GM04503 (cell line): ENCODE results near the gene CFAP47.
"Not testable (repeated sequence)": the region's sequence is repeated elsewhere in the genome, so short reads cannot be mapped to it uniquely, and the experiment has no call there.

Experiments
- DNase-seq: peaks from one replicate; pipeline ENCODE4 v3.0.0-alpha.2; 2012; ENCODE audit warnings: low read depth

The CFAP47 gene

GRCh38 chrX:35919536-35920309, at the start of gene CFAP47:
TSS of gene CFAP47 (plus strand) at chrX:35919734. CDS start at chrX:35919800, 66 bp downstream.
- DNase-seq: no peak

GRCh38 chrX:35880601-35881000, 38.9 kb upstream of the CFAP47 start:
- no peak for DNase-seq

- no peak for DNase-seq
Measured at GRCh38 chrX:35886135-35886534, 33.4 kb upstream of the CFAP47 start.

GRCh38 chrX:35890699-35891098, 28.8 kb upstream of the CFAP47 start:
- no peak for DNase-seq

GRCh38 chrX:35986816-35987215, 67.3 kb downstream of the CFAP47 start:
- not testable (repeated sequence) for DNase-seq

- no peak for DNase-seq
Measured at GRCh38 chrX:36007207-36007606, 87.7 kb downstream of the CFAP47 start.

GRCh38 chrX:36019125-36019524, 99.6 kb downstream of the CFAP47 start:
- DNase-seq: no peak

- DNase-seq: no peak
Measured at GRCh38 chrX:36035550-36035949, 116.0 kb downstream of the CFAP47 start.

GRCh38 chrX:36062778-36063177, 143.2 kb downstream of the CFAP47 start:
- DNase-seq: no peak

- DNase-seq: no peak
Measured at GRCh38 chrX:36071061-36071460, 151.5 kb downstream of the CFAP47 start.

GRCh38 chrX:36075009-36075408, 155.5 kb downstream of the CFAP47 start:
- DNase-seq: not testable (repeated sequence)

GRCh38 chrX:36083256-36083655, 163.7 kb downstream of the CFAP47 start:
- no peak for DNase-seq

GRCh38 chrX:36087366-36087765, 167.8 kb downstream of the CFAP47 start:
- DNase-seq: no peak

- not testable (repeated sequence) for DNase-seq
Measured at GRCh38 chrX:36088939-36089338, 169.4 kb downstream of the CFAP47 start.

- no peak for DNase-seq
Measured at GRCh38 chrX:36102425-36102824, 182.9 kb downstream of the CFAP47 start.

- no peak for DNase-seq
Measured at GRCh38 chrX:36116222-36116621, 196.7 kb downstream of the CFAP47 start.

GRCh38 chrX:36159254-36159653, 239.7 kb downstream of the CFAP47 start:
- no peak for DNase-seq

GRCh38 chrX:36160081-36160480, 240.5 kb downstream of the CFAP47 start:
- no peak for DNase-seq

- no peak for DNase-seq
Measured at GRCh38 chrX:36198575-36198974, 279.0 kb downstream of the CFAP47 start.

GRCh38 chrX:36199928-36200327, 280.4 kb downstream of the CFAP47 start:
- DNase-seq: no peak

- no peak for DNase-seq
Measured at GRCh38 chrX:36214924-36215323, 295.4 kb downstream of the CFAP47 start.

- DNase-seq: no peak
Measured at GRCh38 chrX:36218801-36219200, 299.3 kb downstream of the CFAP47 start.

- not testable (repeated sequence) for DNase-seq
Measured at GRCh38 chrX:36234840-36235528, 315.4 kb downstream of the CFAP47 start.
